ENCODE measurements around the gene RAD51B. TPM values are rescaled to one million over a fixed set of nuclear protein-coding genes. Genes with fewer than 3 reads are reported as not detected.

The RAD51B gene
- total and polyA plus RNA-seq, 9 donors = 21.6 to 70.1 (median 35.1) TPM

DNA sequence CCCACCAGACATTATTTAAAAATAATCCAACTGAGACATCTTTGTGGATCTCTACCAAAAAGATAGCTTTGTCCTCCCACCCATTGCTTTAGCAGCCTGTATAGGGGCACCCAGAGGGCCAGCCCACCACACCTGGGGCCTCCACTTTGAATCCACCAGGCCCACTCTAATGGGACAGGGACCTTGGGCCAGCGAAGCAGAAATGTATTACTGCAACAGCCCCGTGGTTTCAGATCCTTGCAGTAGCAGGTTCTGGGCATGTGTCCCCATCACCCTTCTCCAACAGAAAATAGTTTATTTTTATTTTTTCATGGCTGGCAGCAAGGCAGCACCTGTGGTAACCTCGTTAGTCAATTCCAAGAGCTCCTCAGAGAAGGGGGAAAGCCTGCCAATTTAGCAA, 754.9 kb downstream of the RAD51B start:
- peak in 1 of 5 donors; percentile 26 for DNase-seq
- Histone ChIP-seq H3K4me1 (ENCODE audit: insufficient read depth) (peaks cover 8% of the 10 kb centered on the region), H3K27ac (no peak overlapping the region), H3K36me3 (no peaks in the 10 kb centered on the region), H3K27me3 (no peaks in the 10 kb centered on the region), H3K4me3 (no peak overlapping the region), H3K9me3 (no peaks in the 10 kb centered on the region)
- intact Hi-C loops (cut with DNase I) = no loop called here
- WGBS, 3 donors = 83 to 85% (median 84%) methylated on average over 3 of the region's 3 CpGs
- TF ChIP-seq EP300 (IDR thresholded peaks at IDR 0.05) = no peak
- TF ChIP-seq, protein P1, sequence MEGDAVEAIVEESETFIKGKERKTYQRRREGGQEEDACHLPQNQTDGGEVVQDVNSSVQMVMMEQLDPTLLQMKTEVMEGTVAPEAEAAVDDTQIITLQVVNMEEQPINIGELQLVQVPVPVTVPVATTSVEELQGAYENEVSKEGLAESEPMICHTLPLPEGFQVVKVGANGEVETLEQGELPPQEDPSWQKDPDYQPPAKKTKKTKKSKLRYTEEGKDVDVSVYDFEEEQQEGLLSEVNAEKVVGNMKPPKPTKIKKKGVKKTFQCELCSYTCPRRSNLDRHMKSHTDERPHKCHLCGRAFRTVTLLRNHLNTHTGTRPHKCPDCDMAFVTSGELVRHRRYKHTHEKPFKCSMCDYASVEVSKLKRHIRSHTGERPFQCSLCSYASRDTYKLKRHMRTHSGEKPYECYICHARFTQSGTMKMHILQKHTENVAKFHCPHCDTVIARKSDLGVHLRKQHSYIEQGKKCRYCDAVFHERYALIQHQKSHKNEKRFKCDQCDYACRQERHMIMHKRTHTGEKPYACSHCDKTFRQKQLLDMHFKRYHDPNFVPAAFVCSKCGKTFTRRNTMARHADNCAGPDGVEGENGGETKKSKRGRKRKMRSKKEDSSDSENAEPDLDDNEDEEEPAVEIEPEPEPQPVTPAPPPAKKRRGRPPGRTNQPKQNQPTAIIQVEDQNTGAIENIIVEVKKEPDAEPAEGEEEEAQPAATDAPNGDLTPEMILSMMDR (IDR thresholded peaks at IDR 0.05) = no peak
- TF ChIP-seq POLR2A (IDR thresholded peaks at IDR 0.05) = no peak

DNA sequence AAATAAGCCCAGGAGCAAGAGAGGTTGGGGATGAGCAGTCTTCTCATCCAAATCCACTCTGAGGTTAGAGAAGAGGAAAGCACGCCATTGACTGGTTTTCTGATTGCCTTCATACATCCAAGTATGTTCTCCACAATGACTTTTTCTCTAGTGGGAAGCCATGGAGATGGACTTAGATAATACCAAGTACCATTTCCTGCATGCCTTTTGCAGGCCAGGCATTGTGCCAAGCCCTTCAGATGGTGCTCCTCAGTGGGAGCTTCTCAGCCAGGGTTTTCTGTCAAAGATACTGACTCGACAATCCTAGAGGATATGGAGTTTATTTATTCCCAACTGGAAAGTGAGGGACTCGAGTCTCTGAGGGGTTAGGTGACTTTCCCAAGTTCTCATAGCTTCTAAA, 755.3 kb downstream of the RAD51B start:
- intact Hi-C loops (cut with DNase I) = no loop called here
- peak in 1 of 5 donors; percentile 47 for DNase-seq
- TF ChIP-seq EP300 (IDR thresholded peaks at IDR 0.05) = no peak
- TF ChIP-seq, protein P1 (IDR thresholded peaks at IDR 0.05) = no peak
- no peak for TF ChIP-seq POLR2A (IDR thresholded peaks at IDR 0.05)
- Histone ChIP-seq H3K36me3 (no peaks in the 10 kb centered on the region), H3K27ac (no peak overlapping the region), H3K4me1 (ENCODE audit: insufficient read depth) (peaks cover 8% of the 10 kb centered on the region), H3K4me3 (no peak overlapping the region), H3K9me3 (no peaks in the 10 kb centered on the region), H3K27me3 (no peaks in the 10 kb centered on the region)
- WGBS, 3 donors = 49 to 59% (median 57%) methylated on average over 3 of the region's 3 CpGs

DNA sequence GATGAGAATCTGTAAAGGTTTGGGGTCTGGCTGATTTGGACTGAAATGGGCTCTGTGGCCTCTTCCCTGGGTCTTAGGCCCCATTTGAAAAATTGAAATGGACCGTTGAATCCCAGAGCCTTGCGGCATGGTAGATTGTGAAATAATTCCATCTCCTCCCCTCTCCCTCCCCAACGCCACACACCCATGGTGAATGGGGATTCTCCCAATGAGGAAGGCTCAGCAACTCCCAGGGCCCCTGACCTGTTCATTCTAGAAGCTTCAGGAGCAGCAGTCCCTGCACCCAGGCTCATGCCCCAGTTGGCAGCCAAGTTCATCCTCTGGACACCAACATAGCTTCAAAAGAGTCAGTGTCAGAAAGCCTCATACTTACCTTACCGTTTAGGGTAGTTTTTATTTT, 755.8 kb downstream of the RAD51B start:
- Histone ChIP-seq H3K27me3 (no peaks in the 10 kb centered on the region), H3K4me1 (ENCODE audit: insufficient read depth) (peaks cover 3% of the 10 kb centered on the region), H3K4me3 (no peak overlapping the region), H3K27ac (no peak overlapping the region), H3K9me3 (no peaks in the 10 kb centered on the region), H3K36me3 (no peaks in the 10 kb centered on the region)
- 70 to 96% (median 83%) methylated on average over 4 of the region's 4 CpGs for WGBS, 3 donors
- intact Hi-C loops (cut with DNase I) = no loop called here
- DNase-seq = peak in 1 of 5 donors; percentile 20
- no peak for TF ChIP-seq EP300 (IDR thresholded peaks at IDR 0.05)
- TF ChIP-seq, protein P1 (IDR thresholded peaks at IDR 0.05) = no peak
- no peak for TF ChIP-seq POLR2A (IDR thresholded peaks at IDR 0.05)

DNA sequence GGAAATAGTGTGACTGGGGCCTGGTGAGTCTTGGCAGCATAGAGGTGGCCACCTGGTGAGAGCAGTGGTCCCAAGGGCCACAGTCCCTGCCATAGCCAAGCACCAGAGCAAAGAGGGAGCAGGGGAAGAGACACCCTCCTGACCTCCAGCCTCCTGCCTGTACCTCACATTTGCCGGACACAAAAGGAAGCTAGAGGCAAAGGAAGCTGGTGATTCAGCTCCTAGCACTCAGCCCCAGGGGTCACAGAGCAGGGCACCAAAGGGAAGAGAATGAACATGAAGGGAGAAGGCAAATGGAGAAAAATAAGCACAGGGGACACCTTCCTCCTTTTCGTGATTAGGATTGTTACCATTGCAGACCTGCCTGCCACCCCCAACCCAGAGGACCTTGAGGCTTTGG, 756.5 kb downstream of the RAD51B start:
- Histone ChIP-seq H3K27me3 (no peaks in the 10 kb centered on the region), H3K4me3 (no peak overlapping the region), H3K9me3 (no peaks in the 10 kb centered on the region), H3K36me3 (no peaks in the 10 kb centered on the region), H3K27ac (no peak overlapping the region), H3K4me1 (ENCODE audit: insufficient read depth) (peaks cover 3% of the 10 kb centered on the region)
- intact Hi-C loops (cut with DNase I) = no loop called here
- 84 to 91% (median 86%) methylated on average over 2 of the region's 2 CpGs for WGBS, 3 donors
- DNase-seq = no peak
- TF ChIP-seq EP300 (IDR thresholded peaks at IDR 0.05) = no peak
- TF ChIP-seq POLR2A (IDR thresholded peaks at IDR 0.05) = no peak
- TF ChIP-seq, protein P1 (IDR thresholded peaks at IDR 0.05) = no peak

Measured in ovary (tissue), 9 donors.